ENCODE results near the gene THSD7A. TPM values are rescaled to one million over a fixed set of nuclear protein-coding genes. Genes with fewer than 3 reads are reported as not detected.

Gene THSD7A
- total and polyA plus RNA-seq, 2 of the 8 experiments (the other 6 are each of a cell fraction or from before 2014, with no cell fraction given): 0.44 to 1.2 TPM

DNA sequence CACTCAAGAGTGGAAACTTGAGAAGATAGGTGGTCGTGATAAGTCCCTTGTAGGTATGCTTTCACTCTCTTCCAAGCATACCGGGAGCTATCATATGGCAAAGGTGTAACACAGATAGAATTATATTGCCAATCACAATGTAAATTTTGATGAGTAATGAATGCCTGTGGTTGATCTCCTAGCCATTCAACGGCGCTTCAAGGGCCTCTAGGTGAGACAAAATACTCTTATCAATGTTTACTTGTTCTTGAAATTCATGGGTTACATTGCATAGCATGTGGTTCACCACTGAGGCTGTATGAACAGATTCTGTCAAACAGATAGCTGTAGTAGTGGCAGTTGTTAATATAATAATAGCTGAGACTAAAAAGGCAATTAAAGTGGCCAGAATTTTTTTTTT lies 82.4 kb downstream of the THSD7A start:
- POLR2A ChIA-PET (ENCODE audit: partially characterized antibody): no interaction called here
- Histone ChIP-seq H4K5ac (ENCODE audit: insufficient read length, low read depth, low read length) (no peak overlapping the region), H2AK5ac (ENCODE audit: low read depth, low read length) (no peak overlapping the region), H3K27me3 (replicated peaks in 1 of 4; ENCODE audit: control insufficient read depth in 3 of 4, extremely low read depth in 1 of 4, insufficient read depth in 3 of 4, low read length in 3 of 4) (no peaks in the 10 kb centered on the region), H3K23me2 (ENCODE audit: low read depth, low read length) (no peaks in the 10 kb centered on the region), H3K4me2 (ENCODE audit: insufficient read depth in 1 of 2, low read depth in 2 of 2, low read length in 2 of 2) (no peak overlapping the region), H3K79me1 (ENCODE audit: low read depth, low read length) (no peaks in the 10 kb centered on the region), H4K91ac (replicated peaks; ENCODE audit: insufficient read length, low read length) (no peak overlapping the region), H3K79me2 (ENCODE audit: control insufficient read depth in 1 of 2, insufficient read depth in 2 of 2, low read length in 2 of 2) (no peaks in the 10 kb centered on the region), H2BK15ac (ENCODE audit: low read length) (no peak overlapping the region), H2BK120ac (replicated peaks; ENCODE audit: low read depth, low read length) (no peak overlapping the region), H3K14ac (ENCODE audit: insufficient read length) (no peak overlapping the region), H3K23ac (ENCODE audit: insufficient read length) (no peak overlapping the region), H4K8ac (ENCODE audit: extremely low read depth, insufficient read depth, low read length) (no peak overlapping the region), H3K4ac (replicated peaks; ENCODE audit: insufficient read length, low read depth, low read length) (no peak overlapping the region), H2BK20ac (ENCODE audit: low read length) (no peak overlapping the region), H2BK5ac (ENCODE audit: low read depth, low read length) (no peak overlapping the region), H3K4me3 (ENCODE audit: extremely low read depth in 1 of 4, insufficient read depth in 2 of 4, low read depth in 3 of 4, low read length in 4 of 4) (no peak overlapping the region), H3K9me3 (ENCODE audit: insufficient read depth in 2 of 2, low read depth in 1 of 2, low read length in 1 of 2) (no peaks in the 10 kb centered on the region), H2BK12ac (ENCODE audit: low read depth, low read length) (no peak overlapping the region), H3K27ac (ENCODE audit: low read depth, low read length) (no peak overlapping the region), H3K9ac (replicated peaks in 1 of 4; ENCODE audit: extremely low read depth in 1 of 4, low read depth in 3 of 4, low read length in 3 of 4) (no peak overlapping the region), H3K4me1 (replicated peaks in 1 of 4; ENCODE audit: control insufficient read depth in 3 of 4, insufficient read depth in 4 of 4, low read length in 3 of 4) (no peaks in the 10 kb centered on the region; a peak in 1 of 7 replicates), H3K36me3 (ENCODE audit: control insufficient read depth in 2 of 4, insufficient read depth in 4 of 4, low read length in 3 of 4) (no peaks in the 10 kb centered on the region), H2AFZ (ENCODE audit: low read length) (no peak overlapping the region), H3K56ac (replicated peaks; ENCODE audit: insufficient read length, low read depth, low read length) (no peak overlapping the region), H3K18ac (ENCODE audit: extremely low read depth, low read length) (no peak overlapping the region), H4K20me1 (replicated peaks in 1 of 2; ENCODE audit: control insufficient read depth in 1 of 2, insufficient read depth in 2 of 2, low read length in 2 of 2) (no peaks in the 10 kb centered on the region)
- no peak for FAIRE-seq
- DNase-seq (ENCODE audit: low read depth in 1 of 2, low spot score in 2 of 2): no peak
- CTCF ChIA-PET (ENCODE audit: partially characterized antibody): interaction anchor here (0.6 to 2.1 kb wide), 16 partner anchors 10 to 744 kb away, joined by 3 to 7 read pairs (median 4); no protein-coding TSS in a partner anchor
- WGBS, 2 experiments (ENCODE audit: extremely low coverage in 1 of 2, insufficient coverage in 1 of 2, insufficient read length in 1 of 2, insufficient replicate concordance in 2 of 2, low coverage in 1 of 2, low lambda C conversion rate in 2 of 2, missing lambda C conversion rate in 1 of 2): 98% methylated on average over 4 of the region's 4 CpGs; no CpG with 5 or more reads in 1 of the 2 experiments
- no peak for TF ChIP-seq SRF (IDR thresholded peaks at IDR 0.05; ENCODE audit: low read depth, low read length)
- TF ChIP-seq RAD21 (IDR thresholded peaks at IDR 0.05 in 1 of 2, conservative IDR thresholded peaks at IDR 0.05 in 1 of 2; ENCODE audit: low read depth in 2 of 2, low read length in 2 of 2): no peak
- no peak for TF ChIP-seq PHF8 (conservative IDR thresholded peaks at IDR 0.05; ENCODE audit: low read depth, low read length)
- no peak for TF ChIP-seq SIX5 (IDR thresholded peaks at IDR 0.05; ENCODE audit: low read depth, low read length)
- no peak for TF ChIP-seq KDM1A (IDR thresholded peaks at IDR 0.05; ENCODE audit: borderline replicate concordance, low read length)
- no peak for TF ChIP-seq SP4 (IDR thresholded peaks at IDR 0.05; ENCODE audit: low read length)
- no peak for TF ChIP-seq RNF2 (IDR thresholded peaks at IDR 0.05; ENCODE audit: borderline replicate concordance, low read depth, low read length, missing control alignments, poor library complexity, severe bottlenecking)
- TF ChIP-seq JUND (IDR thresholded peaks at IDR 0.05; ENCODE audit: low read length): no peak
- no peak for TF ChIP-seq RFX5 (IDR thresholded peaks at IDR 0.05; ENCODE audit: borderline replicate concordance, low read depth, low read length)
- no peak for TF ChIP-seq EP300 (IDR thresholded peaks at IDR 0.05; ENCODE audit: borderline replicate concordance in 1 of 2, low read depth in 2 of 2, low read length in 2 of 2)
- TF ChIP-seq EGR1 (IDR thresholded peaks at IDR 0.05; ENCODE audit: borderline replicate concordance, low read depth, low read length): no peak
- TF ChIP-seq CHD1 (IDR thresholded peaks at IDR 0.05; ENCODE audit: low read depth, low read length): no peak
- TF ChIP-seq CHD2 (IDR thresholded peaks at IDR 0.05; ENCODE audit: low read length): no peak
- TF ChIP-seq CREB1 (IDR thresholded peaks at IDR 0.05): no peak

Measured in H1 (cell line).